ENCODE data around the gene TYW1B. TPM values are rescaled to one million over a fixed set of nuclear protein-coding genes. Genes with fewer than 3 reads are reported as not detected.
"Not testable (repeated sequence)": the region's sequence is repeated elsewhere in the genome, so short reads cannot be mapped to it uniquely, and the experiment has no call there.

Gene TYW1B
- polyA plus RNA-seq, 2 donors: 0.89 to 1.9 TPM

GRCh38 chr7:72790698-72791060 is 37.3 kb downstream of the TYW1B start:
- whole genome bisulfite sequencing, 2 donors: 78% methylated on average over 1 to 3 of the region's 3 CpGs
- H3K9me3 ChIP-seq (ENCODE audit: control insufficient read depth in 2 of 2, insufficient read depth in 1 of 2, low read depth in 1 of 2, low read length in 1 of 2); H3K36me3 ChIP-seq (ENCODE audit: control insufficient read depth in 2 of 2, insufficient read depth in 2 of 2, low read length in 1 of 2); H3K4me1 ChIP-seq (ENCODE audit: control insufficient read depth in 2 of 2, insufficient read depth in 2 of 2, low read length in 1 of 2); H3K4me3 ChIP-seq (ENCODE audit: low read depth in 1 of 2, low read length in 2 of 2); H3K27ac ChIP-seq (ENCODE audit: low read depth in 2 of 2, low read length in 1 of 2); H3K27me3 ChIP-seq (ENCODE audit: control insufficient read depth in 1 of 2, insufficient read depth in 2 of 2, low read length in 2 of 2): not testable (repeated sequence)

- H3K9me3 ChIP-seq (ENCODE audit: control insufficient read depth in 2 of 2, insufficient read depth in 1 of 2, low read depth in 1 of 2, low read length in 1 of 2); H3K4me3 ChIP-seq (ENCODE audit: low read depth in 1 of 2, low read length in 2 of 2); H3K36me3 ChIP-seq (ENCODE audit: control insufficient read depth in 2 of 2, insufficient read depth in 2 of 2, low read length in 1 of 2); H3K4me1 ChIP-seq (ENCODE audit: control insufficient read depth in 2 of 2, insufficient read depth in 2 of 2, low read length in 1 of 2); H3K27me3 ChIP-seq (ENCODE audit: control insufficient read depth in 1 of 2, insufficient read depth in 2 of 2, low read length in 2 of 2); H3K27ac ChIP-seq (ENCODE audit: low read depth in 2 of 2, low read length in 1 of 2): not testable (repeated sequence)
- WGBS, 2 donors: 76 to 81% methylated on average over 5 to 6 of the region's 6 CpGs
These were observed 37.8 kb downstream of the TYW1B start for GRCh38 chr7:72790048-72790697.

DNA sequence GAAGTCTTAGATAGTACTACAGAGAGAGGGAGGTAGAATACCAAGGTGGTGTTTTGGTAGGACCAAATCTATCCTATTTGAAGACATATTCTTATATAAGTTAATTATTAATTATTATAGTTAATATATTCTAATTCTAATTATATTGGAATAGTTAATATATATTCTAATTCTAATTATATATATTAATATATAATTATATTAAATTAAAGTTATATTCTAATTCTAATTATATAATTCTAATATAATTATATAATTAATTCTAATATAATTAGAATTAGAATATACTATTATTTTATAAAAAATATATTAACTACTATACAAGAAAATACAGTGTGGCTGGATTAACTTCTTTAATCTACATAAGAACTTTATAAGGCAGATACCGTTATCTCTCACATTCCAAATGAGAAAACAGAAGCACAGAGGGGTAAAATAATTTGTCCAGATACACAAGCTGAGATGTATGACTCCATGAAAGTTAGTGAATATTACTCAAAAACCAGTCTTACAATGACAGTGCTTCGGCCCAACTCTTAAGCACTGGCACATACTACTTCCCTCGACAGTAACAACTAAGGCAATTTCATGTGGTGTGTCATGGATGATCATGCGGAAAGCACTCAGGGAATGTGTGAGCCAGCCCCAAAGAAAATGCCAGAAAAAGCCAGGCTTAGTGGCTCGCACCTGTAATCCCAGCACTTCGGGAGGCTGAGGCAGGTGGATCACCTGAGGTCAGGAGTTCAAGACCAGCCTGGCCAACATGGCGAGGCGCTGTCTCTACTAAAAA is 42.6 kb downstream of the TYW1B start:
- Histone ChIP-seq H3K27ac (ENCODE audit: low read depth in 2 of 2, low read length in 1 of 2) (no peak overlapping the region), H3K4me1 (ENCODE audit: control insufficient read depth in 2 of 2, insufficient read depth in 2 of 2, low read length in 1 of 2) (no peaks in the 10 kb centered on the region), H3K9me3 (ENCODE audit: control insufficient read depth in 2 of 2, insufficient read depth in 1 of 2, low read depth in 1 of 2, low read length in 1 of 2) (no peaks in the 10 kb centered on the region), H3K36me3 (ENCODE audit: control insufficient read depth in 2 of 2, insufficient read depth in 2 of 2, low read length in 1 of 2) (no peaks in the 10 kb centered on the region), H3K4me3 (ENCODE audit: low read depth in 1 of 2, low read length in 2 of 2) (no peak overlapping the region), H3K27me3 (ENCODE audit: control insufficient read depth in 1 of 2, insufficient read depth in 2 of 2, low read length in 2 of 2) (no peaks in the 10 kb centered on the region)
- 89 to 91% methylated on average over 8 of the region's 8 CpGs for WGBS, 2 donors

DNA sequence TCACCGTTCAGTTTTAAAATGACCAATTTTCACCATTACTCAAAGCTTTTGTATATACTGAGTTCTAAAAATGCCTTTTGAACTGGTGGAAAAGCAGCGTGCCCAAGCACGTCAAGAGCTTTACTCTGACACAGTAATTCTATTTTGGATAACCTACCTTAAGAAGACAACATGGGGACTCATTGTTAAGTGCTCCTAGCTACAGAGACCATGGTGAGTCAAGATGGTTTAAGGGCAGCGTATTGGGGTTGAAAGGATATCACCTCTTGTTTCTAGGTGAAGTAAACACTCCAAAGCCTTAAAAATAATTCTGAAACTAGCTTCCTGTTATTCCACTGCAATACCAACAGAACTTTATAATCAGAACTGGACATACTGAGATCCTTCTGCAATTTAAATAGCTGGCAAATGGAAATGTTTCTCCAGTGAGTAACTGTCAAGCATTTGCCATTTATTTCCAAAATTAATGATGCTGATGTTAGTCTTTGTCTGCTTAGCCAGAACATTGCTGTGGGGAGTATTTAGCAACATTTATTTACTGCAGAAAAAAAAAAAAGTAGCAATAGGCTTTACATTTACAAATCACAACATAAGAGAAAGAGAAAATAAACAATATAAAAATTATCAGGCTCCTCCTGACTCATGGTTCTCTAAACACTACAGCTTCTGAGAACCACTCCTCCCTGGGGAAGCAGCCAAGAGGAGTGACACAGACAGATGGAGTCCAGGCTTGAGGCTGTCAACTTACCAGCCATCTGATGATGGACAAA is 44.2 kb downstream of the TYW1B start:
- WGBS, 2 donors: 42 to 57% methylated on average over 4 of the region's 4 CpGs
- H3K9me3 ChIP-seq (ENCODE audit: control insufficient read depth in 2 of 2, insufficient read depth in 1 of 2, low read depth in 1 of 2, low read length in 1 of 2); H3K36me3 ChIP-seq (ENCODE audit: control insufficient read depth in 2 of 2, insufficient read depth in 2 of 2, low read length in 1 of 2); H3K27me3 ChIP-seq (ENCODE audit: control insufficient read depth in 1 of 2, insufficient read depth in 2 of 2, low read length in 2 of 2); H3K27ac ChIP-seq (ENCODE audit: low read depth in 2 of 2, low read length in 1 of 2); H3K4me3 ChIP-seq (ENCODE audit: low read depth in 1 of 2, low read length in 2 of 2); H3K4me1 ChIP-seq (ENCODE audit: control insufficient read depth in 2 of 2, insufficient read depth in 2 of 2, low read length in 1 of 2): not testable (repeated sequence)

- no peaks in the 10 kb centered on the region for H3K4me1 ChIP-seq (ENCODE audit: control insufficient read depth in 2 of 2, insufficient read depth in 2 of 2, low read length in 1 of 2)
- H3K9me3 ChIP-seq (ENCODE audit: control insufficient read depth in 2 of 2, insufficient read depth in 1 of 2, low read depth in 1 of 2, low read length in 1 of 2): no peaks in the 10 kb centered on the region
- no peak overlapping the region for H3K4me3 ChIP-seq (ENCODE audit: low read depth in 1 of 2, low read length in 2 of 2)
- no peaks in the 10 kb centered on the region for H3K36me3 ChIP-seq (ENCODE audit: control insufficient read depth in 2 of 2, insufficient read depth in 2 of 2, low read length in 1 of 2)
- no peak overlapping the region for H3K27ac ChIP-seq (ENCODE audit: low read depth in 2 of 2, low read length in 1 of 2)
- no peaks in the 10 kb centered on the region for H3K27me3 ChIP-seq (ENCODE audit: control insufficient read depth in 1 of 2, insufficient read depth in 2 of 2, low read length in 2 of 2)
- 87 to 90% methylated on average over 6 of the region's 6 CpGs for WGBS, 2 donors
These were observed 46.4 kb downstream of the TYW1B start for GRCh38 chr7:72781631-72782030.

DNA sequence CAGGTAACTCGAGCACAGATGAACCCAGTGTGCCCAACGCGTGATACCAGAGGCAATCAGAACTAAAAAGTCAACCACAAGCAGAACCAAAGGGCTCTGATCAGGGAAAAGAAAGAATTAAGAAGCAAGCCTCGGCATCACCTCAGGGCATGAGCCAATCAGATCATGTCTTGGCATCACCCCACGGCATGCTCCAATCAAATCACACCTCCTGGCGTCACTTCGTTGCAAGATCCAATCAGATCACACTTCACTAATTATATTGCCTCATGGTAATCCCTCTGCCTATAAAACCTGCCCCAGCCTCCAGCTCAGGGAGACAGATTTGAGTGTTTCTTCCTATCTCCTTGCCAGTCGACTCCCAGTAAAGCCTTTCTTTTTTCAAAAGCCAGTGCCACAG is 46.8 kb downstream of the TYW1B start:
- 92 to 94% methylated on average over 8 of the region's 8 CpGs for WGBS, 2 donors
- Histone ChIP-seq H3K9me3 (ENCODE audit: control insufficient read depth in 2 of 2, insufficient read depth in 1 of 2, low read depth in 1 of 2, low read length in 1 of 2) (no peaks in the 10 kb centered on the region), H3K4me1 (ENCODE audit: control insufficient read depth in 2 of 2, insufficient read depth in 2 of 2, low read length in 1 of 2) (no peaks in the 10 kb centered on the region), H3K4me3 (ENCODE audit: low read depth in 1 of 2, low read length in 2 of 2) (no peak overlapping the region), H3K36me3 (ENCODE audit: control insufficient read depth in 2 of 2, insufficient read depth in 2 of 2, low read length in 1 of 2) (no peaks in the 10 kb centered on the region), H3K27me3 (ENCODE audit: control insufficient read depth in 1 of 2, insufficient read depth in 2 of 2, low read length in 2 of 2) (no peaks in the 10 kb centered on the region), H3K27ac (ENCODE audit: low read depth in 2 of 2, low read length in 1 of 2) (no peak overlapping the region)

GRCh38 chr7:72780289-72780894 is 47.6 kb downstream of the TYW1B start:
- not testable (repeated sequence) for H3K27ac ChIP-seq (ENCODE audit: low read depth in 2 of 2, low read length in 1 of 2); H3K4me3 ChIP-seq (ENCODE audit: low read depth in 1 of 2, low read length in 2 of 2); H3K36me3 ChIP-seq (ENCODE audit: control insufficient read depth in 2 of 2, insufficient read depth in 2 of 2, low read length in 1 of 2); H3K27me3 ChIP-seq (ENCODE audit: control insufficient read depth in 1 of 2, insufficient read depth in 2 of 2, low read length in 2 of 2); H3K4me1 ChIP-seq (ENCODE audit: control insufficient read depth in 2 of 2, insufficient read depth in 2 of 2, low read length in 1 of 2); H3K9me3 ChIP-seq (ENCODE audit: control insufficient read depth in 2 of 2, insufficient read depth in 1 of 2, low read depth in 1 of 2, low read length in 1 of 2)
- 84 to 87% methylated on average over 5 of the region's 5 CpGs for WGBS, 2 donors

DNA sequence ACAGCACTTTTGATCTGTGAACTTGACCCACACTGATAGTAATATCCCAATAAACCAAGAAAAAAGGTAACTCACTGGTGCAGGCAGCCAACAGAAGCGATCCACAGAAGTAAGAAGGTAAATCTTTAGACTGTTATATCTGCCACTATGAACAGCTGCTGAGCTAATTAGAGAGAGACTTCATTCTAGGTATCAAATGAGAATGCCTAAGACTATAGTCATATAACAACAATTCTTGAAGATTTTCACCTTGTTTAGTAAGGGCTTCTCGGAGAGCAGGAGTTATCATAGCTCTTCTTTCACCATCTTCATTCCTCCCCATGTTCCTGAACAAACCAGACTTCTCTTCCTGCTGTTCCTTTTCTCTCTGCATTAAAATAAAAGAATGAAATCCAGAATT is 50.8 kb downstream of the TYW1B start:
- WGBS, 2 donors: 98 to 100% methylated on average over 2 of the region's 2 CpGs
- not testable (repeated sequence) for H3K4me3 ChIP-seq (ENCODE audit: low read depth in 1 of 2, low read length in 2 of 2); H3K9me3 ChIP-seq (ENCODE audit: control insufficient read depth in 2 of 2, insufficient read depth in 1 of 2, low read depth in 1 of 2, low read length in 1 of 2)

DNA sequence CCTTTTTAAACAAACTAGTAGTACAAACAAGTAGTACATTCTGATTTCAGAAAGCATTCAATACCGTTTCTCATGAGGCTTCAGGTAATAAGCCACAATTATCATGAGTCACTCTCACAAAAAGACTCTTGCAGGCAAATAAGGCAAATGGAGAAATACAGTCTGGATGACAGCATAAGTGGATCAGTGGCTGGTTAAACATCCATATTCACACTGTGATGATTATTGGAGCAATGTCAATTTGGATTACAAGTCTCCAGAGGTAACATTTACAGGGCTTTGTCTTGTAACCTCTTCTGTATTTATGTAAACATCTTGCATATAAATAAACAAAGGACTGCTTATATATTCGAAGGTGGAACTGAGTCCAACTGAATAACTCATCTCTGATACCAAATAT is 55.4 kb downstream of the TYW1B start:
- H3K27me3 ChIP-seq (ENCODE audit: control insufficient read depth in 1 of 2, insufficient read depth in 2 of 2, low read length in 2 of 2); H3K4me1 ChIP-seq (ENCODE audit: control insufficient read depth in 2 of 2, insufficient read depth in 2 of 2, low read length in 1 of 2); H3K36me3 ChIP-seq (ENCODE audit: control insufficient read depth in 2 of 2, insufficient read depth in 2 of 2, low read length in 1 of 2); H3K4me3 ChIP-seq (ENCODE audit: low read depth in 1 of 2, low read length in 2 of 2); H3K9me3 ChIP-seq (ENCODE audit: control insufficient read depth in 2 of 2, insufficient read depth in 1 of 2, low read depth in 1 of 2, low read length in 1 of 2); H3K27ac ChIP-seq (ENCODE audit: low read depth in 2 of 2, low read length in 1 of 2): not testable (repeated sequence)
- 44 to 51% methylated on average over 2 of the region's 2 CpGs for WGBS, 2 donors

More for the DNA sequence above, 50.8 kb downstream of the TYW1B start:
- H3K36me3 ChIP-seq (ENCODE audit: control insufficient read depth in 2 of 2, insufficient read depth in 2 of 2, low read length in 1 of 2); H3K4me1 ChIP-seq (ENCODE audit: control insufficient read depth in 2 of 2, insufficient read depth in 2 of 2, low read length in 1 of 2); H3K27me3 ChIP-seq (ENCODE audit: control insufficient read depth in 1 of 2, insufficient read depth in 2 of 2, low read length in 2 of 2); H3K27ac ChIP-seq (ENCODE audit: low read depth in 2 of 2, low read length in 1 of 2): not testable (repeated sequence)
